Gastroesophageal sphincter (tissue), 4 donors: ENCODE results near the gene TMEM217. TPM values are rescaled to one million over a fixed set of nuclear protein-coding genes. Genes with fewer than 3 reads are reported as not detected.

Experiments used
- ATAC-seq: fragments of 150-250 bp; one replicate; pipeline ENCODE4 v1.9.1; 2016; ENCODE audit warnings: mild to moderate bottlenecking, moderate library complexity
- H3K27ac ChIP-seq, 4 donors: fragments of 200-600 bp; sonication (generic) in 3 of 4; 1 replicate in 3 of 4; 2 replicates in 1 of 4; pipeline ENCODE4 v1.5.1; 2016 to 2019
- H3K27me3 ChIP-seq: fragments of 200-600 bp; sonication (generic); one replicate; pipeline ENCODE4 v1.5.1; 2019
- H3K36me3 ChIP-seq, 2 donors: fragments of 200-600 bp; sonication (generic); one replicate each; pipeline ENCODE4 v1.5.1; 2019; ENCODE audit warnings: control low read depth in 1 of 2
- H3K4me1 ChIP-seq, 3 donors: fragments of 200-600 bp; sonication (generic); 1 replicate in 2 of 3; 2 replicates in 1 of 3; pipeline ENCODE4 v1.5.1; 2016 to 2019; ENCODE audit warnings: control low read depth in 2 of 3
- H3K4me3 ChIP-seq, 2 donors: fragments of 200-600 bp; sonication (generic); one replicate each; pipeline ENCODE4 v1.5.1; 2019; ENCODE audit warnings: mild to moderate bottlenecking in 1 of 2, moderate library complexity in 1 of 2
- H3K9me3 ChIP-seq, 3 donors: fragments of 200-600 bp; sonication (generic); one replicate each; pipeline ENCODE4 v1.5.1; 2017 to 2019; ENCODE audit warnings: control low read depth in 2 of 3
- CTCF ChIP-seq, 4 experiments: fragments of 200-600 bp in 2 of 4; fragments of 450-650 bp in 2 of 4; sonication (generic) in 1 of 4; IDR thresholded peaks; one replicate each; pipeline ENCODE4 v1.5.1; 2017 to 2019; ENCODE audit warnings: antibody characterized with exemption in 4 of 4, mild to moderate bottlenecking in 2 of 4, moderate library complexity in 2 of 4
- EP300 ChIP-seq: sonication (generic); formaldehyde crosslinking; IDR thresholded peaks from one replicate; pipeline ENCODE4 v1.6.1; 2017; ENCODE audit warnings: antibody characterized with exemption, mild to moderate bottlenecking
- POLR2A ChIP-seq, 2 donors: fragments of 450-650 bp; IDR thresholded peaks; one replicate each; pipeline ENCODE4 v1.6.1; 2017; ENCODE audit warnings: antibody characterized with exemption in 2 of 2, mild to moderate bottlenecking in 2 of 2, moderate library complexity in 1 of 2
- POLR2AphosphoS5 ChIP-seq: sonication (generic); formaldehyde crosslinking; IDR thresholded peaks from one replicate; pipeline ENCODE4 v1.6.1; 2017; ENCODE audit warnings: antibody characterized with exemption
- WGBS, 2 donors: methylation state at CpG; one replicate each; pipeline ENCODE4 v1.1.5; 2018; ENCODE audit warnings: low coverage in 1 of 2; 5-methylcytosine and 5-hydroxymethylcytosine counted together
- total RNA-seq, 4 donors: library from RNA; depleted of rRNA; stranded (reverse); fragments of >200 nt; gene quantifications; one replicate each; pipeline ENCODE4 v1.1.0, GENCODE V29; 2016

The TMEM217 gene
- total RNA-seq, 4 donors from 2014 or later: 0.40 TPM; not detected in 3

GRCh38 chr6:37244430-37245310 is 13.3 kb downstream of the TMEM217 start:
- ATAC-seq: peak; percentile 89
- no peak for TF ChIP-seq EP300
- TF ChIP-seq CTCF (IDR thresholded peaks at IDR 0.05): no peak
- TF ChIP-seq POLR2AphosphoS5: peak; percentile 95
- TF ChIP-seq POLR2A (IDR thresholded peaks at IDR 0.05): no peak
- H3K27me3 ChIP-seq: no peaks in the 10 kb centered on the region
- H3K4me3 ChIP-seq: no peak overlapping the region
- peak overlapping the region; percentile 76 to 85 (median 79) for H3K27ac ChIP-seq
- H3K36me3 ChIP-seq: no peaks in the 10 kb centered on the region
- H3K4me1 ChIP-seq: peaks cover 8 to 53% (median 28%) of the 10 kb centered on the region in 3 donors
- H3K9me3 ChIP-seq: no peaks in the 10 kb centered on the region
- 17 to 63% methylated on average over 4 to 5 of the region's 6 CpGs for WGBS, 2 donors

- WGBS, 2 donors: 45 to 48% methylated on average over 2 to 3 of the region's 3 CpGs
- ATAC-seq: no peak
- H3K27me3 ChIP-seq: no peaks in the 10 kb centered on the region
- TF ChIP-seq POLR2AphosphoS5 (no peak), CTCF (IDR thresholded peaks at IDR 0.05) (no peak), EP300 (no peak), POLR2A (IDR thresholded peaks at IDR 0.05) (no peak)
- H3K4me1 ChIP-seq: peaks cover 8 to 60% (median 28%) of the 10 kb centered on the region in 3 donors
- no peak overlapping the region for H3K4me3 ChIP-seq
- H3K36me3 ChIP-seq: no peaks in the 10 kb centered on the region
- no peaks in the 10 kb centered on the region for H3K9me3 ChIP-seq
- peak overlapping the region; percentile 76 to 85 (median 79) for H3K27ac ChIP-seq
Measured at GRCh38 chr6:37243816-37244370, 14.1 kb downstream of the TMEM217 start.

- no peaks in the 10 kb centered on the region for H3K9me3 ChIP-seq
- H3K27ac ChIP-seq: peak overlapping the region; percentile 31 to 85 (median 79)
- no peaks in the 10 kb centered on the region for H3K27me3 ChIP-seq
- TF ChIP-seq POLR2AphosphoS5 (no peak), CTCF (IDR thresholded peaks at IDR 0.05) (no peak), EP300 (no peak), POLR2A (IDR thresholded peaks at IDR 0.05) (no peak)
- no peak overlapping the region for H3K4me3 ChIP-seq
- 70 to 80% methylated on average over 6 to 7 of the region's 8 CpGs for WGBS, 2 donors
- no peaks in the 10 kb centered on the region for H3K36me3 ChIP-seq
- ATAC-seq: no peak
- peaks cover 8 to 66% (median 28%) of the 10 kb centered on the region in 3 donors for H3K4me1 ChIP-seq
Measured at GRCh38 chr6:37243131-37243815, 14.7 kb downstream of the TMEM217 start.

GRCh38 chr6:37242429-37243052 is 15.4 kb downstream of the TMEM217 start:
- H3K27me3 ChIP-seq: no peaks in the 10 kb centered on the region
- peaks cover 8 to 72% (median 28%) of the 10 kb centered on the region in 3 donors for H3K4me1 ChIP-seq
- peak; percentile 54 for ATAC-seq

More at GRCh38 chr6:37242429-37243052, 15.4 kb downstream of the TMEM217 start:
- no peaks in the 10 kb centered on the region for H3K9me3 ChIP-seq
- TF ChIP-seq CTCF (IDR thresholded peaks at IDR 0.05) (no peak), EP300 (no peak), POLR2AphosphoS5 (peak; percentile 48), POLR2A (IDR thresholded peaks at IDR 0.05) (no peak)
- WGBS, 2 donors: 78 to 100% methylated on average over 1 of the region's 1 CpG
- no peak overlapping the region for H3K4me3 ChIP-seq
- no peaks in the 10 kb centered on the region for H3K36me3 ChIP-seq
- H3K27ac ChIP-seq: peak overlapping the region; percentile 31 to 85 (median 79)
